ENCODE results near the gene LRP2.
A peak's percentile ranks its signal among the peaks of the same experiment; 100 is the strongest.
"Not testable (repeated sequence)": the region's sequence is repeated elsewhere in the genome, so short reads cannot be mapped to it uniquely, and the experiment has no call there.

Gene LRP2

DNA sequence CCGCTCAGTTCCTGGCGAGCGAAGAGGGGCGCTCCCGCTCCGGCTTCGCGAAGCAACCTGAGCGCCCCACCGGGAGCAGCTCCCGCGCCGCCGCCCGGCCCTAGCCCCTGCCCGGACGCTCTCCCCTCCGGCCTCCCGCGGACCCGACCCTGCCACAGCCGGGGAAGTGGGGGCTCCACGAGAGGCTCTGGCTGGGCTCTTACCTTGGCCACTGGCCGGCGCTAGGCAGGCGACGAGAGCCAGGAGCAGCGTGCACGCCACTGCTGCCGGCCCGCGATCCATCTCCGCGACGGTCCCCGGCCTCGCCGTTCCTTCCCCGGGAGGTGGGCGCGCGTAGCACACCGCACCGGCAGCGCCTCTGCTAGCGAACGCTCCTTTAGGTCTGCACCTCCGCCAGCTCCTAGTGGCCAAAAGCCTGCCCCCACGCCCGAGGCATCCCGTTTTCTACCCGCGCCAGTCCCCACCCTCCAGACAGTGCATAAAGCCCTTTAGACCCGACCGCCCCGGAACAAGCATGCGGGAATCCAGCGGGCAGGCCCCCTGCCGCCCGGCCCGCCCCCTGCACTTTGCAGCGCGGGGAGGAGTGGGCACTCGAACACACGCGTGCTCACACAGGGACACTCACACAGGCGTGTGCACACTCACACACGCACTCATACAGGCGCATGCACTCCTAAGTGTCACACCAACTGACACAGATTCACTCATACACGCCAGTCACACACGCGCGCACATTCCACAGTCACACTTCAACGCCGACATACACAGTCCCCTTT is at the start of gene LRP2:
TSS of gene LRP2 (minus strand) at position 417 of the 776 bp plus-strand sequence. CDS start at position 282, 135 bp downstream.
- DNase-seq (ENCODE audit: low read depth in 2 of 3, low spot score in 1 of 3) = peak in 1 of 3 donors; percentile 5

DNA sequence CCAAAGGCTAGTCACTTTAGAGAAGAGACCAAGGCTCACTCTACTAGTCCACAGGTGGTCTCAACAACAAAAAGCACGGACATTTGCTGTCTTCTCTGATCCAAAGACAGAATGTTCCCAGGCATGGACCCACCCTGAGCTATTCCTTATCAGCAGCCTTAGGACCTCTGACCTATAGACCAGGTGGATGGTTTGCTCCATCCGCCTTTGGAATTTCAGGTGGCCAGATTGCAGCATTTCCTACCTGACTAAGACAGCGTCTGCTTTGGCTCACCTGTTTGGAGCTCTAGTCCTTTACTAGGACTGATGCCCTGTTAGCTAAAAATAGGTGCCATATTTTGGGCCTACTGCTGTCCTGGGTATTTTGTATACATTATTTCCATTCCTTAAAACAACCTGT is 44.6 kb upstream of the LRP2 start:
- no peak for DNase-seq (ENCODE audit: low read depth in 2 of 3, low spot score in 1 of 3)

GRCh38 chr2:169399491-169399890 is 37.2 kb upstream of the LRP2 start:
- not testable (repeated sequence) for DNase-seq (ENCODE audit: low read depth in 2 of 3, low spot score in 1 of 3)

DNA sequence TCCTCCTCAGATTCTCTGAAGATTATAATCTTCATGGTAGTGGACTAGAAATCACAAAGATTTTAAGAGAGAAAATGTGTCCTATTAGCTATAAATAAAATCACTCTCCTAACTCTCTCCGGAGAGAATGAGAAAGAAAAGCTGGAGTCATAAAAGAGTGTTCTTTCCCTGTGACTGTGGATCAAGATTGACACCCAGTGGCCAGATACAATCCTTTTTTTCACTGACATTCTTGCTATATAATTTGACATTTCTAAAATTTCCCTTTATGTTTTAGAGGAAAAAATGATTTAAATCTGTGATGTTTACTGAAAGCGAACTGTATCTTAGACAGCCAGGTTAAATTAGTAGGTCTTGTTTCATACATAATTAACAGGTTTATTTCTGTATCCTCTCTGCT is 35.4 kb upstream of the LRP2 start:
- no peak for DNase-seq (ENCODE audit: low read depth in 2 of 3, low spot score in 1 of 3)

DNA sequence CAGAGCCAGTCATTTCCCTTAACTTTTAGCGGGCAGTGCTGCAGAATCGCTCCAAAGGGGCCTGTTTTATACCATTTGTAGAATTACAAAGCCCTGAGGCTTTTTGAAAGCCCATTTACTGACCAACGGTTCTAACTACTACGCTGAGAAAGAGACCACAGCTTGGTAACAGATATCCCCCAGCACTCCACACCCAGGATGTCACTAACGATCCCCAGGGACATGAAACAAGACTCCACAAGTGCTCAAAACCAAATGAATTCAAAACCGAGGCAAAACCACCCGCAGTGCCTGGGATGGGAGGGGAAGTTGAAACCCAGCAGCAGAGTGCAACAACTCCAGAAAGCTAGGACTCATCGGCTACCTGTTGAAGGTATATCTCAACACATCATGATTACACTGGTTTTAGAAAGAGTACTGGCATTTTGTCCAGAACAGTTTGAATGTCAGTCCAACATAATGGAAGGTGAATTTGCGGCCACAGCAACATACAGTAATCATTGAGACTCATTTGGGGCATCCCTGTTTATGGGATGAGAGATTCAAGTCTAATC is 33.6 kb upstream of the LRP2 start:
- no peak for DNase-seq (ENCODE audit: low read depth in 2 of 3, low spot score in 1 of 3)

DNA sequence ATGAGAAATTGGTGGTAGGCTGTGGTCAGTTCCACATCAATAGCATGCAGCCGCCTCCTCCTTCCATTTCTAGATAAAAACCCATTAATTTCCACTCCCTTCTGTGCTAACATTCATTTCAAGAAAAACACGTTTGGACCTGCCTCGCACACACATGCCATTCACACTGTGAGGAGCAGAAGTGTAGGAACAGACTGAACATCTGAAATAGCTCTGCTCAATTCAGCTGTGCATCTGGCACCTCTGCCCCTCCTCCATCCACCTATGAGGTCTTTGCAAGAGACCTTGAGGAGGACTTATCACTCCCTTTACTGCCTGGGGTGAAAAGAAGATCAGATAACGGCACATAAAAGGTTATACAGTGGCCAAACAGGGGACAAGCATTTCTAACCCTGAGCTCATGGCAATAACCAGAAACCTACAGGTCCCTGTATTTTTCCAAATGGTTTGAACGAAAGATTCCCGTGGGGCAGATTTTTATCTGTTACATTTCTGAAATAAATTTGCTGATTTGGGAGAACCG is 30.8 kb upstream of the LRP2 start:
- DNase-seq (ENCODE audit: low read depth in 2 of 3, low spot score in 1 of 3) = no peak

DNA sequence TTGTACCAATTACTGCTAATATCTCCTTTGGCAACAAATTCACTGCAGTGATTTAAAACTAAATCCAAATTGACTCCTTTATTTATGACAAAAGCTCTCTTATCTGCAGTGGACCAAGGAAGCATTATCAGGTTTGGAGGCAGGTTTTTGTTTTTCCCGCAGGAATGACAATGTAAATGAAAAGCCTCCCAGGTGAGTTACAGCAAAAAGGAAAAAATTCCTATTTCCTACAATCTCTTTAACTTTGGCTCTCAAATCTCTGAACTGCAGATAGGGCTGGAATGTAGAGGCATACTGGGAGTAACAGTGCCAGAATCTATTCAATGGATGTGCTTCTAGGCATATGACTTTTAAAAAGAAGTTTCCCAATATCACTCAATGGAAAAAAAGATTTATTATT is 28.9 kb upstream of the LRP2 start:
- DNase-seq (ENCODE audit: low read depth in 2 of 3, low spot score in 1 of 3) = no peak

- no peak for DNase-seq (ENCODE audit: low read depth in 2 of 3, low spot score in 1 of 3)
These were observed 25.8 kb upstream of the LRP2 start for GRCh38 chr2:169388161-169388560.

DNA sequence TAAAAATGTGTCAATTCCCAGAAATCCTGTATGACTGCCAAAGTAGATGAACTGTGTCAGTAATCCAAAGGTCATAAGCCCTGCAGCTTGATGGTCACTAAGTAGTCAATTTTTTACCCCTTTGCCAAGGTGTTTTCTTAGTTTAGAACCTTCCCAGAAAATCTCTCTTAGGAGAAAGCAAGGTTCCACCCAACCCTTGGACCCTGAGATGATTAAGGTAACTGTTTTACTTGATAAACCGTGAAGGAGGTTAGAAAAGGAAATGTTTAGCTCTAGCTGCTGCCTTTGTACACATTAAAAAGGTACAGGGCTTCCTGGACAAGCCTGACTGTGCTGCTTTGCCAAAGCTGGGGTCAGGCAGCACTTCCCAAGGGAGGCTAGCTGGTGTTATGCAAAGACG is 24.4 kb upstream of the LRP2 start:
- DNase-seq (ENCODE audit: low read depth in 2 of 3, low spot score in 1 of 3) = no peak

GRCh38 chr2:169384816-169385215 is 22.5 kb upstream of the LRP2 start:
- no peak for DNase-seq (ENCODE audit: low read depth in 2 of 3, low spot score in 1 of 3)

- no peak for DNase-seq (ENCODE audit: low read depth in 2 of 3, low spot score in 1 of 3)
These were observed 10.2 kb upstream of the LRP2 start for GRCh38 chr2:169372561-169372960.

- DNase-seq (ENCODE audit: low read depth in 2 of 3, low spot score in 1 of 3) = no peak
These were observed 3.7 kb upstream of the LRP2 start for GRCh38 chr2:169366066-169366465.

- no peak for DNase-seq (ENCODE audit: low read depth in 2 of 3, low spot score in 1 of 3)
These were observed 2.7 kb upstream of the LRP2 start for GRCh38 chr2:169365029-169365480.

- peak in 2 of 3 donors; percentile 31 to 35 for DNase-seq (ENCODE audit: low read depth in 2 of 3, low spot score in 1 of 3)
These were observed 1.3 kb upstream of the LRP2 start for GRCh38 chr2:169363560-169364150.

- no peak for DNase-seq (ENCODE audit: low read depth in 2 of 3, low spot score in 1 of 3)
These were observed 693 bp upstream of the LRP2 start for GRCh38 chr2:169362894-169363559.

- peak in 1 of 3 donors; percentile 5 for DNase-seq (ENCODE audit: low read depth in 2 of 3, low spot score in 1 of 3)
These were observed 622 bp downstream of the LRP2 start for GRCh38 chr2:169361706-169362117.

DNA sequence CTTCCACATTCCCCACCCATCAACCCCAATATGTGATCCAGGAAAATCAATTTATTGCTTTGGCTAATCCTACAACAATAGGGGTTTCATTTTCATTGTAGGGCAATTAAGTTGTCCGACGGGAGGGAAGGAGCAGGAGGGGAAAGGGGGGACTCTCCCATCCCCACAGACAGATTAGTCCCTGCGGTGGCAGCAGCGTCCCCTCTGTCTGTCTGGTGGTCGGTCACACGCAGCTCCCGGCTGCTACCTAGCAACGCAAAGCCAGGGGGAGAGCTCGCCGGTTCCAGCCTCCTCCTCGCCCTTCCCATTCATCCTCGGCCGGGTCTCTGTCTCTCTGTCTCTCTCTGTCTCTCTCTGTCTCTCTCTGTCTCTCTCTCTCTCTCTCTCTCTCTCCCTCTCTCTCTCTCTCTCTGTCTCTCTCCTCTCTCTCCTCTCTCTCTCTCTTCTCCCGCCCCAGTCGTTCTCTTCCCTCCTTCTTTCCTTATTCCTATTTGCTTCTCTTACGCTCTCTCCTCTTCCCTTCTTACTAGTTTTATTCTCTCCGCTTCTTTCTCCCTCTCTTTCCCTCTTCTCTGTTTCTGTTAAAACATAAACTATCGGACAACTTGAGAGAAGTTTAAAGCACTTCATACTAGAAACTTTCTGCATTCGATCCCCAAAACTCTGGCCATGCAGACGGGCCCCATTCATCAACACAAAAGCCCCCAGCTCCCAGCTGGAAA is 1.2 kb downstream of the LRP2 start:
- DNase-seq (ENCODE audit: low read depth in 2 of 3, low spot score in 1 of 3) = no peak

DNA sequence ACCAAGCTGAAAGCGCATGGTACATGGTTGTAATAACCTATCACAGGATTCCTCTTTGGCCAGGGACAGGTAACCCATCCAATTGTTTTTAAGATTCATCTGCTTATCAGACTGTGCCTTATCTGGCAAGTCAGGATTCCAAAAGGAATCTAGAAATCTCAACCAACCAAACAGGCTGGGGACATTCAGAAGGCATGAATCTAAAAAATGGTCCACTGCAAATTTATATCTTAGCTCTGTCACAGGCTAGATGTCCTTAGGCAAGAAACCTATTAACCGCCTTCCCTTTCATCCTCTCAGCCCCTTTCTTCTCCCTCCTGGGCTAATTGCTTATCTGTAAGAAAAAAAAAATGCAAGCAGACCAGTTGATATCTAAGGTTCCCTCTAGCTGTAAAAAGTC is 4.3 kb downstream of the LRP2 start:
- DNase-seq (ENCODE audit: low read depth in 2 of 3, low spot score in 1 of 3) = no peak

- no peak for DNase-seq (ENCODE audit: low read depth in 2 of 3, low spot score in 1 of 3)
These were observed 8.1 kb downstream of the LRP2 start for GRCh38 chr2:169354244-169354643.

GRCh38 chr2:169351725-169352124 is 10.6 kb downstream of the LRP2 start:
- no peak for DNase-seq (ENCODE audit: low read depth in 2 of 3, low spot score in 1 of 3)

GRCh38 chr2:169349535-169349934 is 12.8 kb downstream of the LRP2 start:
- no peak for DNase-seq (ENCODE audit: low read depth in 2 of 3, low spot score in 1 of 3)
